H1 (cell line): Measurements from ENCODE around the gene CNN3. TPM values are rescaled to one million over a fixed set of nuclear protein-coding genes. Genes with fewer than 3 reads are reported as not detected.

Experiments
- CHD1 ChIP-seq: IDR thresholded peaks from 2 replicates; pipeline ENCODE4 v1.6.1; 2012; ENCODE audit warnings: low read depth, low read length, improper control_type of control experiment
- GABPA ChIP-seq: IDR thresholded peaks from 2 replicates; pipeline ENCODE4 v1.6.1; 2011; ENCODE audit warnings: mild to moderate bottlenecking, low read length, moderate library complexity, borderline replicate concordance; ENCODE audit not compliant: insufficient read depth
- JUN ChIP-seq: IDR thresholded peaks from 2 replicates; pipeline ENCODE4 v1.6.1; 2011; ENCODE audit warnings: low read depth, mild to moderate bottlenecking, improper control_type of control experiment, low read length
- KDM4A ChIP-seq: IDR thresholded peaks from one replicate; pipeline ENCODE4 v1.7.1; 2012; ENCODE audit warnings: low read depth, mild to moderate bottlenecking, moderate library complexity, low read length, inconsistent platforms; ENCODE audit not compliant: severe bottlenecking
- NANOG ChIP-seq: IDR thresholded peaks from 2 replicates; pipeline ENCODE4 v1.6.1; 2011; ENCODE audit warnings: low read length, low read depth, mild to moderate bottlenecking, inconsistent platforms; ENCODE audit not compliant: insufficient read depth, poor library complexity, severe bottlenecking
- RAD21 ChIP-seq, 2 experiments: IDR thresholded peaks in 1 of 2; conservative IDR thresholded peaks in 1 of 2; 2 replicates each; pipeline ENCODE4 v1.6.1; 2011; ENCODE audit warnings: low read depth in 2 of 2, low read length in 2 of 2, improper control_type of control experiment in 1 of 2, inconsistent platforms in 1 of 2, mild to moderate bottlenecking in 1 of 2, moderate library complexity in 1 of 2
- RFX5 ChIP-seq: IDR thresholded peaks from 2 replicates; pipeline ENCODE4 v1.6.1; 2011; ENCODE audit warnings: low read depth, low read length, improper control_type of control experiment, borderline replicate concordance
- SRF ChIP-seq: IDR thresholded peaks from 2 replicates; pipeline ENCODE4 v1.6.1; 2011; ENCODE audit warnings: mild to moderate bottlenecking, low read depth, low read length, moderate library complexity
- SUZ12 ChIP-seq: fragments of 200-600 bp; sonication (generic); IDR thresholded peaks from 2 replicates; pipeline ENCODE4 v1.6.1; 2012; ENCODE audit warnings: mild to moderate bottlenecking, inconsistent platforms, low read length, moderate library complexity, mixed read lengths
- TAF1 ChIP-seq: IDR thresholded peaks from 2 replicates; pipeline ENCODE4 v1.6.1; 2011; ENCODE audit warnings: mild to moderate bottlenecking, low read depth, low read length
- TAF7 ChIP-seq: optimal IDR thresholded peaks from 2 replicates; pipeline ENCODE3; 2011; ENCODE audit warnings: low read depth, mild to moderate bottlenecking, inconsistent platforms, low read length, moderate library complexity, borderline replicate concordance
- polyA plus RNA-seq, 7 experiments: library from polyadenylated mRNA; depleted of rRNA in 3 of 7; stranded (reverse) in 5 of 7; unstranded in 2 of 7; fragments of >200 nt in 5 of 7; fragments of 200-250 nt in 2 of 7; gene quantifications; 1 replicate in 5 of 7; 2 replicates in 1 of 7; 4 replicates in 1 of 7; pipeline versions ENCODE4 v1.2.1 to v1.2.3, GENCODE V29; 2011 to 2013; ENCODE audit warnings: missing spikeins in 2 of 7, mixed read lengths in 2 of 7
- total RNA-seq: library from RNA; stranded (reverse); fragmentation: NEBNext Ultra II Directional; extraction: Animal tissue kit (Norgen Biotek cat#: 25700); gene quantifications from 2 replicates; pipeline ENCODE4 v1.2.1, GENCODE V29; 2021
- TF ChIP-seq, protein P1 (sequence below): fragments of 300-600 bp; sonication (generic); IDR thresholded peaks from 2 replicates; pipeline ENCODE4 v1.7.1; 2012; ENCODE audit warnings: low read length, moderate library complexity, mild to moderate bottlenecking, inconsistent platforms; ENCODE audit not compliant: insufficient replicate concordance

The CNN3 gene
- total and polyA plus RNA-seq, 2 of the 8 experiments (the other 6 are each of a cell fraction or from before 2014, with no cell fraction given): 134 to 266 TPM

DNA sequence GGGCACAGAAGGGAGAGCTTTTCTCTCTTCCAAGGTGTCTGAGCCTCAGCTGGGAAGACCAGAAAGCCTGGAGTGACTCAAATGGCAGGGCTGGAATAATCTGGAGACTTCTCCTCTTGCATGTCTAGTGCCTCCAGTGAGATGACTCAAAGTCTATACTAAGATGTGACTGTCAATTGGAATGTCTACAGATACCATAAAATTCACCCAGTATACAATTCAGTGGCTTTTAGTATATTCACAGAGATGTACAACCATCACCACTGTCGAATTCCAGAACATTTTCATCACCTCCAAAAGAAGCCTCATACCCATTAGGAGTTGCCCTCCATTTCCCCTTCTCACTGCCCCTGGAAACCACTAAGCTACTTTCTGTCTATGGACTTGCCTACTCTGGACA lies 47.9 kb upstream of the CNN3 start (continued):
- TF ChIP-seq, protein P1, sequence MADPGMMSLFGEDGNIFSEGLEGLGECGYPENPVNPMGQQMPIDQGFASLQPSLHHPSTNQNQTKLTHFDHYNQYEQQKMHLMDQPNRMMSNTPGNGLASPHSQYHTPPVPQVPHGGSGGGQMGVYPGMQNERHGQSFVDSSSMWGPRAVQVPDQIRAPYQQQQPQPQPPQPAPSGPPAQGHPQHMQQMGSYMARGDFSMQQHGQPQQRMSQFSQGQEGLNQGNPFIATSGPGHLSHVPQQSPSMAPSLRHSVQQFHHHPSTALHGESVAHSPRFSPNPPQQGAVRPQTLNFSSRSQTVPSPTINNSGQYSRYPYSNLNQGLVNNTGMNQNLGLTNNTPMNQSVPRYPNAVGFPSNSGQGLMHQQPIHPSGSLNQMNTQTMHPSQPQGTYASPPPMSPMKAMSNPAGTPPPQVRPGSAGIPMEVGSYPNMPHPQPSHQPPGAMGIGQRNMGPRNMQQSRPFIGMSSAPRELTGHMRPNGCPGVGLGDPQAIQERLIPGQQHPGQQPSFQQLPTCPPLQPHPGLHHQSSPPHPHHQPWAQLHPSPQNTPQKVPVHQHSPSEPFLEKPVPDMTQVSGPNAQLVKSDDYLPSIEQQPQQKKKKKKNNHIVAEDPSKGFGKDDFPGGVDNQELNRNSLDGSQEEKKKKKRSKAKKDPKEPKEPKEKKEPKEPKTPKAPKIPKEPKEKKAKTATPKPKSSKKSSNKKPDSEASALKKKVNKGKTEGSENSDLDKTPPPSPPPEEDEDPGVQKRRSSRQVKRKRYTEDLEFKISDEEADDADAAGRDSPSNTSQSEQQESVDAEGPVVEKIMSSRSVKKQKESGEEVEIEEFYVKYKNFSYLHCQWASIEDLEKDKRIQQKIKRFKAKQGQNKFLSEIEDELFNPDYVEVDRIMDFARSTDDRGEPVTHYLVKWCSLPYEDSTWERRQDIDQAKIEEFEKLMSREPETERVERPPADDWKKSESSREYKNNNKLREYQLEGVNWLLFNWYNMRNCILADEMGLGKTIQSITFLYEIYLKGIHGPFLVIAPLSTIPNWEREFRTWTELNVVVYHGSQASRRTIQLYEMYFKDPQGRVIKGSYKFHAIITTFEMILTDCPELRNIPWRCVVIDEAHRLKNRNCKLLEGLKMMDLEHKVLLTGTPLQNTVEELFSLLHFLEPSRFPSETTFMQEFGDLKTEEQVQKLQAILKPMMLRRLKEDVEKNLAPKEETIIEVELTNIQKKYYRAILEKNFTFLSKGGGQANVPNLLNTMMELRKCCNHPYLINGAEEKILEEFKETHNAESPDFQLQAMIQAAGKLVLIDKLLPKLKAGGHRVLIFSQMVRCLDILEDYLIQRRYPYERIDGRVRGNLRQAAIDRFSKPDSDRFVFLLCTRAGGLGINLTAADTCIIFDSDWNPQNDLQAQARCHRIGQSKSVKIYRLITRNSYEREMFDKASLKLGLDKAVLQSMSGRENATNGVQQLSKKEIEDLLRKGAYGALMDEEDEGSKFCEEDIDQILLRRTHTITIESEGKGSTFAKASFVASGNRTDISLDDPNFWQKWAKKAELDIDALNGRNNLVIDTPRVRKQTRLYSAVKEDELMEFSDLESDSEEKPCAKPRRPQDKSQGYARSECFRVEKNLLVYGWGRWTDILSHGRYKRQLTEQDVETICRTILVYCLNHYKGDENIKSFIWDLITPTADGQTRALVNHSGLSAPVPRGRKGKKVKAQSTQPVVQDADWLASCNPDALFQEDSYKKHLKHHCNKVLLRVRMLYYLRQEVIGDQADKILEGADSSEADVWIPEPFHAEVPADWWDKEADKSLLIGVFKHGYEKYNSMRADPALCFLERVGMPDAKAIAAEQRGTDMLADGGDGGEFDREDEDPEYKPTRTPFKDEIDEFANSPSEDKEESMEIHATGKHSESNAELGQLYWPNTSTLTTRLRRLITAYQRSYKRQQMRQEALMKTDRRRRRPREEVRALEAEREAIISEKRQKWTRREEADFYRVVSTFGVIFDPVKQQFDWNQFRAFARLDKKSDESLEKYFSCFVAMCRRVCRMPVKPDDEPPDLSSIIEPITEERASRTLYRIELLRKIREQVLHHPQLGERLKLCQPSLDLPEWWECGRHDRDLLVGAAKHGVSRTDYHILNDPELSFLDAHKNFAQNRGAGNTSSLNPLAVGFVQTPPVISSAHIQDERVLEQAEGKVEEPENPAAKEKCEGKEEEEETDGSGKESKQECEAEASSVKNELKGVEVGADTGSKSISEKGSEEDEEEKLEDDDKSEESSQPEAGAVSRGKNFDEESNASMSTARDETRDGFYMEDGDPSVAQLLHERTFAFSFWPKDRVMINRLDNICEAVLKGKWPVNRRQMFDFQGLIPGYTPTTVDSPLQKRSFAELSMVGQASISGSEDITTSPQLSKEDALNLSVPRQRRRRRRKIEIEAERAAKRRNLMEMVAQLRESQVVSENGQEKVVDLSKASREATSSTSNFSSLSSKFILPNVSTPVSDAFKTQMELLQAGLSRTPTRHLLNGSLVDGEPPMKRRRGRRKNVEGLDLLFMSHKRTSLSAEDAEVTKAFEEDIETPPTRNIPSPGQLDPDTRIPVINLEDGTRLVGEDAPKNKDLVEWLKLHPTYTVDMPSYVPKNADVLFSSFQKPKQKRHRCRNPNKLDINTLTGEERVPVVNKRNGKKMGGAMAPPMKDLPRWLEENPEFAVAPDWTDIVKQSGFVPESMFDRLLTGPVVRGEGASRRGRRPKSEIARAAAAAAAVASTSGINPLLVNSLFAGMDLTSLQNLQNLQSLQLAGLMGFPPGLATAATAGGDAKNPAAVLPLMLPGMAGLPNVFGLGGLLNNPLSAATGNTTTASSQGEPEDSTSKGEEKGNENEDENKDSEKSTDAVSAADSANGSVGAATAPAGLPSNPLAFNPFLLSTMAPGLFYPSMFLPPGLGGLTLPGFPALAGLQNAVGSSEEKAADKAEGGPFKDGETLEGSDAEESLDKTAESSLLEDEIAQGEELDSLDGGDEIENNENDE: no peak
- no peak for TF ChIP-seq JUN
- TF ChIP-seq TAF7: no peak
- no peak for TF ChIP-seq CHD1
- TF ChIP-seq RAD21 (IDR thresholded peaks at IDR 0.05 in 1 of 2, conservative IDR thresholded peaks at IDR 0.05 in 1 of 2; ENCODE audit: low read depth in 2 of 2, low read length in 2 of 2): no peak
- no peak for TF ChIP-seq KDM4A
- TF ChIP-seq TAF1: no peak
- TF ChIP-seq RFX5: no peak
- TF ChIP-seq GABPA: no peak
- TF ChIP-seq SUZ12: no peak
- no peak for TF ChIP-seq SRF
- no peak for TF ChIP-seq NANOG
